ENCODE measurements around the gene FBXW5.

FBXW5 gene

GRCh38 chr9:136978073-136978864 lies 33.7 kb upstream of the FBXW5 start:
- peak in 1 of 2 donors; percentile 54 for DNase-seq (ENCODE audit: extremely low read depth in 1 of 2, low read depth in 1 of 2)

GRCh38 chr9:136977649-136978072 lies 33.1 kb upstream of the FBXW5 start:
- no peak for DNase-seq (ENCODE audit: extremely low read depth in 1 of 2, low read depth in 1 of 2)

GRCh38 chr9:136977223-136977622 lies 32.7 kb upstream of the FBXW5 start, which contains the start of gene PTGDS:
PTGDS (plus strand) TSS chr9:136977504; CDS start chr9:136977579, 75 bp downstream.
- DNase-seq (ENCODE audit: extremely low read depth in 1 of 2, low read depth in 1 of 2) = no peak

DNA sequence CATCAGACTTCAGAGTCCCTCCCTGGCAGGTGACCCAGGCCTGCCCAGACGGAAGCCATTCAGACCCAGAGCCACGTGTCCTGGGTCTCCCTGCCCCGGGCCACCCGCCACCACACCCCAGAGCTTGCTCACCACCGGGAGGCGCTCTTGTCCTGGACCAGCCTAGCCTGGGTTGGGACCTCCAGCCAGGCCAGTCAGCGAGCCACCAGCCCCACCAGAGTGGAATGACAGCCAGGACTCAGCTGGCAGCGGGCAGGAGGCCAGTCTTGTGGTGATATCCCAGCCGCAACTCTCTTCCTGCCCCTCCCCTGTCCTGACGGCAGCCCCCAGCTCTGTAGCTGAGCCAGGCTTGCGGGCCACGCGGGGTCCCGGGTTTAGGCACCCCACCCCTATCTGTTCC lies 31.1 kb upstream of the FBXW5 start:
- DNase-seq (ENCODE audit: extremely low read depth in 1 of 2, low read depth in 1 of 2) = no peak

GRCh38 chr9:136974817-136975535 lies 30.4 kb upstream of the FBXW5 start:
- DNase-seq (ENCODE audit: extremely low read depth in 1 of 2, low read depth in 1 of 2) = no peak

- DNase-seq (ENCODE audit: extremely low read depth in 1 of 2, low read depth in 1 of 2) = no peak
Observed at GRCh38 chr9:136973618-136974617, 29.4 kb upstream of the FBXW5 start.

GRCh38 chr9:136972743-136973142 lies 28.2 kb upstream of the FBXW5 start:
- DNase-seq (ENCODE audit: extremely low read depth in 1 of 2, low read depth in 1 of 2) = no peak

GRCh38 chr9:136972335-136972734 lies 27.8 kb upstream of the FBXW5 start:
- DNase-seq (ENCODE audit: extremely low read depth in 1 of 2, low read depth in 1 of 2) = no peak

GRCh38 chr9:136971746-136972145 lies 27.2 kb upstream of the FBXW5 start:
- no peak for DNase-seq (ENCODE audit: extremely low read depth in 1 of 2, low read depth in 1 of 2)

GRCh38 chr9:136970361-136970760 lies 25.8 kb upstream of the FBXW5 start:
- no peak for DNase-seq (ENCODE audit: extremely low read depth in 1 of 2, low read depth in 1 of 2)

DNA sequence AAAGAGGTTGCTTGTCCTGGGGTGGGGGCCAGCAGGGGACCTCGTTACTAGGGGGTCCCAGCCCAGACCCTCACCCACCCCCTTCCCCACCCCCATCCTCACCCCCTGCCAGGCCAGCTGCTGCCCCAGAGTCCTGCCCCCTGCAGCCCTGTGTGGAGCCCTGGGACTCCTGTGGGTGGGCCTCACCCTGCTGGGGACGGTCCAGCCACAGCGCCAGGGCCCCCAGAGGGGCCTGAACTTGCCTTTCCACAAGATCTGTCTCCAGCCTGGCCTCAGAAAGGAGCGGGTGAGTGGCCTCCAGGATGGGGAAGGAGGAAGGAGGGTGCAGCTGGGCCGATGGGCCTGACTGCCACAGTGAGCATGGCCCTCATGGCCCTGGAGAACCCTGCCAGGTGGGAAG lies 25.2 kb upstream of the FBXW5 start:
- no peak for DNase-seq (ENCODE audit: extremely low read depth in 1 of 2, low read depth in 1 of 2)

- no peak for DNase-seq (ENCODE audit: extremely low read depth in 1 of 2, low read depth in 1 of 2)
Observed at GRCh38 chr9:136969150-136969549, 24.6 kb upstream of the FBXW5 start.

- no peak for DNase-seq (ENCODE audit: extremely low read depth in 1 of 2, low read depth in 1 of 2)
Observed at GRCh38 chr9:136968333-136969127, 24.0 kb upstream of the FBXW5 start.

GRCh38 chr9:136965771-136966484 lies 21.4 kb upstream of the FBXW5 start:
- DNase-seq (ENCODE audit: extremely low read depth in 1 of 2, low read depth in 1 of 2) = no peak

DNA sequence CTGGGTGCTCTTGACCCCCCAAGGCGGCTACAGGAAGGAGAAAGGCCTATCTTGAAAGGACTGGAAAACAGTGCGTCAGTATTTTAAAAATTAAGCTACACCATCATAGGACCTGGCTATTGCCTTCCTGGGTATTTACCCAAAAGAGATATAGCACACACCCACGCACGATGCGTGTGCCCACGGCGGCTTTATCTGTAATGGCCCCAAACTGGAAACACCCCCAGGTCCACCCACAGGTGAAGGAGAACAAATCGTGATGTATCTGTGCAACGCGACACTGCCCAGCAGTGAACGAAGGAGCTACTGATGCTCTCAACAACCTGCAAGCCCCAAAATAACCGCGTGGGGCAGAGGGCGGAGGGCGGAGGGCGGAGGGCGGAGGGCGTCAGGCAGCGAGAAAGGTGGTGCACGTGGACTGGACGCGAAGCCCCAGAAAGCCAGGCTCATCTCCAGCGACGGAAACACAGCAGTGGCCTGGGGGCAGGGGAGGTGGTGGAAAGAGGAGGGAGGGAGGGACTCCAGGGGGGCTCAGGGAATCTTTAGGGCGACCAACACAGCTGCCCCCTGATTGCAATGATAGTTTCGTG lies 20.4 kb upstream of the FBXW5 start:
- no peak for DNase-seq (ENCODE audit: extremely low read depth in 1 of 2, low read depth in 1 of 2)

DNA sequence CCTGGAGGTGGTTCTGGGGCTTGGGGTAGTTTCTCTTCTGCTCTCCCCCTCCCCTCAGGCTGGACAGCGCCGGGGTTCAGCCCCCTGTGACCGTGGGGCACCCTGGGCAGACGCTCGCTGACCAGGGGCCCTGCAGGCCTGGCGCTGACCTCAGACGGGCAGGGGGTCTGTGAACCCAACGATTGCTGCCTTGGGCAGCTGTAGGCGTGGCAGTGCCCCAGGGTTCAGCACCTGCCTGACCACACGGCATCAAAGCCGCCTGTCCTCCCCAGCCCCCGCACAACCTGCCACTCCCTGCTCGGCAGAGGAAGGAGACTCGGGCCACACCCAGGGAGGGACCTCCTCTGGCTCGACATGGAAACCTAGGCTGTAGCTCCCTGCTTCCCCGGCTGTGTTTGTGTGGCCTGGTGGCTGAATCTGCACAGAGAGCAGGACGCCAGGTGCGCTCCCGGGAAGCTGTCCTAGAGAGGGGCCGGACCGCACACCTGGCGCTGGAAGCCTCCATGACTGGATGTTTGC lies 19.7 kb upstream of the FBXW5 start:
- DNase-seq (ENCODE audit: extremely low read depth in 1 of 2, low read depth in 1 of 2) = no peak

GRCh38 chr9:136963751-136964150 lies 19.2 kb upstream of the FBXW5 start:
- DNase-seq (ENCODE audit: extremely low read depth in 1 of 2, low read depth in 1 of 2) = no peak

DNA sequence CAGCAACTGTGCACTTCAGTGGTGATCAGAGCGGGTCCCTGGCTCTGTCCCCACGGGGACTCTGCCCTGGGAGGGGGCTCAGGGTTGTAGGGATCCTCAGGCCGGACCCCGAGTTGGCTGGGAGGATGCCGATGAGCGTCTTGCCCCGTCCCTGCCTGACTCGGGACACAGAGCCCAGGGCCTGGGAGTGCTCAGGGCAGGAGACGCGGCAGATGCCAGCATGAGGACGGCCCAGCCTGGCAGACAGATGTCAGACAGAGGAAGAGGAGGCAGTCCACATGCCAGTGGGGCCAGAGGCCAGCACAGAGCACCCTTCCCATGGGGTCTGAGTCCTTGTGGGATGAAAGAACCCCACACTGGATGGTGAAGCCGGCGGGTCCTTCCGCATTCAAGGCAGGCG lies 18.8 kb upstream of the FBXW5 start:
- DNase-seq (ENCODE audit: extremely low read depth in 1 of 2, low read depth in 1 of 2) = no peak

GRCh38 chr9:136962701-136963248 lies 18.2 kb upstream of the FBXW5 start:
- DNase-seq (ENCODE audit: extremely low read depth in 1 of 2, low read depth in 1 of 2) = no peak

Data from stimulated activated CD8-positive, alpha-beta memory T cell treated with anti-CD3 and anti-CD28 coated beads, Interleukin-7, amount 100 ng/mL, for 48 hours (primary cell).